Measurements from ENCODE around the gene UNKL.

UNKL gene, protein sequence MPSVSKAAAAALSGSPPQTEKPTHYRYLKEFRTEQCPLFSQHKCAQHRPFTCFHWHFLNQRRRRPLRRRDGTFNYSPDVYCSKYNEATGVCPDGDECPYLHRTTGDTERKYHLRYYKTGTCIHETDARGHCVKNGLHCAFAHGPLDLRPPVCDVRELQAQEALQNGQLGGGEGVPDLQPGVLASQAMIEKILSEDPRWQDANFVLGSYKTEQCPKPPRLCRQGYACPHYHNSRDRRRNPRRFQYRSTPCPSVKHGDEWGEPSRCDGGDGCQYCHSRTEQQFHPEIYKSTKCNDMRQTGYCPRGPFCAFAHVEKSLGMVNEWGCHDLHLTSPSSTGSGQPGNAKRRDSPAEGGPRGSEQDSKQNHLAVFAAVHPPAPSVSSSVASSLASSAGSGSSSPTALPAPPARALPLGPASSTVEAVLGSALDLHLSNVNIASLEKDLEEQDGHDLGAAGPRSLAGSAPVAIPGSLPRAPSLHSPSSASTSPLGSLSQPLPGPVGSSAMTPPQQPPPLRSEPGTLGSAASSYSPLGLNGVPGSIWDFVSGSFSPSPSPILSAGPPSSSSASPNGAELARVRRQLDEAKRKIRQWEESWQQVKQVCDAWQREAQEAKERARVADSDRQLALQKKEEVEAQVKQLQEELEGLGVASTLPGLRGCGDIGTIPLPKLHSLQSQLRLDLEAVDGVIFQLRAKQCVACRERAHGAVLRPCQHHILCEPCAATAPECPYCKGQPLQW

DNA sequence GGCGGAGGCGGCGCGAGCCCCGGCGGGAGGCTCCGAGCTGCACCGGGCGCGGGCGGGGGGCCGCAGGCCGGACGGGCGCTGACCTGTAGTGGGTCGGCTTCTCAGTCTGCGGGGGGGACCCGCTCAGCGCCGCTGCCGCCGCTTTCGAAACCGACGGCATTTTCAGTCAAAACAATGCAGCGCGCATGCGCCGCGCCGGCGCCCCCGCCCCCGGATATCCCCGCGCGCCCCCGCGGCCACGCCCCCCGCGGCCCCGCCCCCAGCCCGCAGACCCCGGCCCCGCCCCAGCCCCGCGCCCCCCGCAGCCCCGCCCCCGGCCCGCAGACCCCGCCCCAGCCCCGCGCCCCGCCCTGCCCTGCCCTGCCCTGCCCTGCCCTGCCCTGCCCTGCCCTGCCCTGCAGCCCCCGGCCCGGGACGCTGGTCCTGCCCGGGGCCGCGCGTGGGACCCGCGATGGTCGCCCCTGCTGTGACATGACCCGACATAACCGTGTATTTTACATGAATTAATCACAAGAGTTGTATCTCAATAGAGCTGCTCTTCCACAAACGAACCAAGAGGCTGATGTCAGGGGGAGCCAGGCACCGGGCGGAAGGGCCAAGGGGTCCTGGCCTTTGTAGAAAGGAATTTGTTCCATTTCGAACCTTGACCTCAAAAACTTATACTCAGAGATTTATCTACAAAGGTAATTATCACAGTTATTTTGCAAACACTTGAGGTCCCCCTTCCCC is at the start of gene UNKL:
Gene UNKL (minus strand): TSS at position 173 of the 729 bp plus-strand sequence. CDS start 13 bp downstream, at position 160.
- no peak for TF ChIP-seq JUND (IDR thresholded peaks at IDR 0.05; ENCODE audit: low read depth)
- DNase-seq (ENCODE audit: low read depth in 1 of 2, low spot score in 1 of 2): peak in 1 of 2 experiments; percentile 61
- in situ Hi-C loops (cut with HindIII; ENCODE audit: low pct_unique_long_range_greater_than_20kb, low sequenced_read_pairs): no loop called here

DNA sequence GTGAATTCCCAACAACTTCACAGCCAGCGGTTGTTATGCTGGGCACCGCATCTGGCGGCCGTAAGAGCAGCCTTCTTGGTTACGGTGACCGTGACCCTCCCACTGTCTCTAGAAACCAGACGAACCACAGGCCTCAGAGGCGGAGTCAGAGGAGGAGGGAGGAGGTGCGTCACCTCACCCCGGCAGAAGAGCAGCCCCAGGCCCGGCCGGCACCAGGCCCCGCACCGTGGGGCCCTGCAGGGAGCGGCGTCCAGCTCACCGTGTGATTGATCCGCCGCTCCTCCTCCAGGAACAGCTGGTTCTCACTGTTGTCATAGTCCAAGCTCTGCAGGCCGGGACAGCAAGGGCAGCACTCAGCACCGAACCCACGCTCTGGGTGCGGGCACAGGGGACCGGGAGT is 46.6 kb upstream of the UNKL start:
- TF ChIP-seq JUND (IDR thresholded peaks at IDR 0.05; ENCODE audit: low read depth): no peak
- DNase-seq (ENCODE audit: low read depth in 1 of 2, low spot score in 1 of 2): no peak
- in situ Hi-C loops (cut with HindIII; ENCODE audit: low pct_unique_long_range_greater_than_20kb, low sequenced_read_pairs): no loop called here

DNA sequence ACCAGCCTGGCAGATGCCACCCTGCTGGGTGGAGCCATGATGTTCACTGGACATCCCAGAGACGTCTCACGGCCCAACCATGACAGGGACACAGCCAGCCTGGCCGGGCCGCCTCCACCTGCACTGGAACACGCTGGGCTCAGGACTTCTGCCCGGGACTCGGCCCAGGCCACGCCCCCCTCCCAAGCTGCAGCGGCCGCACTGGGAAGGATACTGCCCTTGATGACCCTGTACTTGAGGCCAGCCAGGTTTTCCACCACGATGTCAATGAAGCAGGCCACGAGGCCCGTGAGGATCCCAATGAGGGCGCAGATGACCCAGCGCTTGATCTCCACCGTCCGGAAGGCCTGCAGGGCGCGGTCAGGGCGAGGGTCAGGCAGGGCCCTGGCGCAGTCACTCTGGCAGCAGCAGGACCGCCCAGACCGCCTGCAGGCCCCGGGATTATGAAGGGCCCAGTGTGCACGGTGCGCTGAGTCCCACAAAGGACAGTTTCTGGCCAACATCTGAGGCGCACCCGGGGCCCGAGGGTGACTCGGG is 46.2 kb upstream of the UNKL start:
- in situ Hi-C loops (cut with HindIII; ENCODE audit: low pct_unique_long_range_greater_than_20kb, low sequenced_read_pairs): no loop called here
- DNase-seq (ENCODE audit: low read depth in 1 of 2, low spot score in 1 of 2): no peak
- no peak for TF ChIP-seq JUND (IDR thresholded peaks at IDR 0.05; ENCODE audit: low read depth)

DNA sequence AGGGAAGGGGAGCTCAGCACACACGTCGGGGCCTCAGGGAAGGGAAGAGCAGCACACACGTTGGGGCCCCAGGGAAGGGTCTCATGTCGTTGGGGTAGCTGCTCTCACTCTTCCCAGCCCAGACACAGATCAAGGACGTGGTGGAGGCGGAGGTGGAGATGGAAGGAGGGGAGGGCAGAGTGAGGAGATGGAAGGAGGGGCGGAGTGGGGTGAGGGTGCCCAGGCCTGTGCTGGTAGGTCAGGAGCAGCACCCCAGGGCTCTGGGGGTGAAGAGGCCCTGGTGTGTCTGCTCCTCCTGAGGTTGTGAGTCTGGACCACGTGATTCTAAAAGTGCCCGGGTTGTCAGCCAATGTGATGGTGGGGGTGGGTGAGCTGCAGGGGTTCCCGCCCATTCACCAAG is 45.5 kb upstream of the UNKL start:
- in situ Hi-C loops (cut with HindIII; ENCODE audit: low pct_unique_long_range_greater_than_20kb, low sequenced_read_pairs): no loop called here
- no peak for DNase-seq (ENCODE audit: low read depth in 1 of 2, low spot score in 1 of 2)
- no peak for TF ChIP-seq JUND (IDR thresholded peaks at IDR 0.05; ENCODE audit: low read depth)

DNA sequence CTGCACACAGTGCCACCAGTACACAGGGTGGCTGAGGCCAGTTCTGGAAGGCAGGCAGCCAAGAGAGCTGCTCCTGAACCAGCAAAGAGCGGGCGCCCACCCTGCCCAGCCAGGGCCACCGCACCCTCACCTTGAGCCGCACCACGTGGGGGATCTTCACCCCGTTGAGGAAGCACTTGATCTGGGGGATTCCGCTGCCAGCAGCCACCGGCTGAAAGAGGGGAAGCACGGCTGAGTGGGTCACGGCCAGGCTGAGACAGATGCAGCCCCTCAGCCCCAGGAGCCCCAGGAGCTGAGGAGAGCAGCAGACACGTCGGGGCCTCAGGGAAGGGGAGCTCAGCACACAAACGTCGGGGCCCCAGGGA is 44.5 kb upstream of the UNKL start:
- no peak for DNase-seq (ENCODE audit: low read depth in 1 of 2, low spot score in 1 of 2)
- TF ChIP-seq JUND (IDR thresholded peaks at IDR 0.05; ENCODE audit: low read depth): no peak
- in situ Hi-C loops (cut with HindIII; ENCODE audit: low pct_unique_long_range_greater_than_20kb, low sequenced_read_pairs): no loop called here

DNA sequence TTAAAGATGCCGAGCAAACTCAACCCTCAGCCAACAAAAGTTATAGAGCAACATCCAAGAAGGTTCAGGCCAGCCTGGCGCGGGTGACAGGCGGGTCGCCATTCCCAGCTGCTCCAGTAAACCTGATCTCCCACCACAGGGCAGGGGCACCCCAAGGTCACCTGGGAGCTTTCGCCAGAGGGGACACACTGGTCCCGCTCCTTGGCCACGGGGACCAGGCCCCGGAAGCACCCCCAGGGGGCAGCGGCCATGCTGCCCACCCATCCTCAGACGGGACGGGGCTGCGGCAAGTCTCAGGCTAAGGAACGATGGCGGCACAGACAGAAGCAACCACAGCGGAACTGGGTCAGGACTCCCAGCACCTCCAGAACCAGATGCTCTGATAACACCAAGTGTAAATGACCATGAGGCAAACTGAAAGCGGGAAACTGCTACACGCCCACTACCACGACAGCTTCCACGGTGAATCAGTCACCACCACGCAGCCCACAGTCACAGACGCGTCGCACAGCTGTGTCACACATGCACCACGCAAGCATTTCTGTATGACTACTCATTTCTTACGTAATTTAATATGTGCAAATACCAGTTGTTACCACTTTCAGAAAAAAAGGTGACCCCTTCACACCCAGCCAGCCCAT is 44.0 kb upstream of the UNKL start:
- TF ChIP-seq JUND (IDR thresholded peaks at IDR 0.05; ENCODE audit: low read depth): no peak
- no peak for DNase-seq (ENCODE audit: low read depth in 1 of 2, low spot score in 1 of 2)
- in situ Hi-C loops (cut with HindIII; ENCODE audit: low pct_unique_long_range_greater_than_20kb, low sequenced_read_pairs): no loop called here

DNA sequence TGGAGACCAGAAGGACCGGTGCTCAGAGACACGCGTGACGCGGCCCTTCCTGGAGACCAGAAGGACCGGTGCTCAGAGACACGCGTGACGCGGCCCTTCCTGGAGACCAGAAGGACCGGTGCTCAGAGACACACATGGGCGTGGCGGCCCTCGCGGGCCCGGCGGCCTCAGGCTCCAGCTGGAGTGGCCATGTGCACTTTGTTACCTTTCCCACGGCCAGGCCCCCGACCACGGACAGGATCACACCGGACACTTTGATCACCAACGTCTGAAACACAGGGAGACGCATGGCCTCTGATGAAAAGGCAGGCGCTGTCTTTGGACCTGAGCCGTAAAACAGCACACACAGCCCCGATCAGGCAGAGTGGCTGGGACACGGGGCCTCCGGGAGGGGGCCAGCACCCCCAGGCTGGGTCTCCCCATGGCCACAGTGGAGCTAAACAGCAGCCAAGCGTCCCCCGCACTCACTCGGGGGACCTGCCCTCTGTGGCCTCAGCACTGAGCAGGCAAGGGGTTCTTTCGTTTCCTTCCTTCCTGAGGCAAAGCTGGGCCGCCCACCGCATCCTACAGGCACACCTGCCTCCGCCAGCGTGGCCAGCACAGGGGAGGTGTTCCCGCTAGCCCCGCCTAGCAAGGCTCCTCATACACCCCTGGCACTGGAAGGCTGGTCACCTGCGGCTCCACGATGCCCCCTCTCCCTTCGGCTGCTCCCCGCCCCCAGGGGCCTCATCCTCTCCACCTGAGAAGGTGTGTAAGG is 43.2 kb upstream of the UNKL start:
- DNase-seq (ENCODE audit: low read depth in 1 of 2, low spot score in 1 of 2): no peak
- TF ChIP-seq JUND (IDR thresholded peaks at IDR 0.05; ENCODE audit: low read depth): no peak
- in situ Hi-C loops (cut with HindIII; ENCODE audit: low pct_unique_long_range_greater_than_20kb, low sequenced_read_pairs): no loop called here

DNA sequence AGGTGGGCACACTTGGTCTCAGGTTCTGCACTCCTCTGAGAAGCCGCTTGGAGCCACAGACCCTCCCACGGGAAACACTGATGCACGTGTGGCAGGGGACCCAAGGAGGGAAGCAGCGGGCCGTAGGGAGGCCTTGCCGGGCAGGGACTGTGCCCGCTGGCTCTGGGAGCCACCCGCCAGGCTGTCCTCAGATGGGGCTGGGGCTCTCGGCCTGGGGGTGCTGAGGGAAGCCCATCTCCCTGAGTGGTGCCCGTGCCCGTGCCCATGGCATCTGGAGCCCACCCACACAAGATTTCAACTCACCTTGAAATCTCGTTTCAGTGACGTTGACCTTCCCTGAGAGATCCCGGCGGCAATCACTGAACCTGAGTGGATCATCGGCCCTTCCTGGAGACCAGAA is 42.4 kb upstream of the UNKL start:
- no peak for DNase-seq (ENCODE audit: low read depth in 1 of 2, low spot score in 1 of 2)
- no peak for TF ChIP-seq JUND (IDR thresholded peaks at IDR 0.05; ENCODE audit: low read depth)
- in situ Hi-C loops (cut with HindIII; ENCODE audit: low pct_unique_long_range_greater_than_20kb, low sequenced_read_pairs): no loop called here

DNA sequence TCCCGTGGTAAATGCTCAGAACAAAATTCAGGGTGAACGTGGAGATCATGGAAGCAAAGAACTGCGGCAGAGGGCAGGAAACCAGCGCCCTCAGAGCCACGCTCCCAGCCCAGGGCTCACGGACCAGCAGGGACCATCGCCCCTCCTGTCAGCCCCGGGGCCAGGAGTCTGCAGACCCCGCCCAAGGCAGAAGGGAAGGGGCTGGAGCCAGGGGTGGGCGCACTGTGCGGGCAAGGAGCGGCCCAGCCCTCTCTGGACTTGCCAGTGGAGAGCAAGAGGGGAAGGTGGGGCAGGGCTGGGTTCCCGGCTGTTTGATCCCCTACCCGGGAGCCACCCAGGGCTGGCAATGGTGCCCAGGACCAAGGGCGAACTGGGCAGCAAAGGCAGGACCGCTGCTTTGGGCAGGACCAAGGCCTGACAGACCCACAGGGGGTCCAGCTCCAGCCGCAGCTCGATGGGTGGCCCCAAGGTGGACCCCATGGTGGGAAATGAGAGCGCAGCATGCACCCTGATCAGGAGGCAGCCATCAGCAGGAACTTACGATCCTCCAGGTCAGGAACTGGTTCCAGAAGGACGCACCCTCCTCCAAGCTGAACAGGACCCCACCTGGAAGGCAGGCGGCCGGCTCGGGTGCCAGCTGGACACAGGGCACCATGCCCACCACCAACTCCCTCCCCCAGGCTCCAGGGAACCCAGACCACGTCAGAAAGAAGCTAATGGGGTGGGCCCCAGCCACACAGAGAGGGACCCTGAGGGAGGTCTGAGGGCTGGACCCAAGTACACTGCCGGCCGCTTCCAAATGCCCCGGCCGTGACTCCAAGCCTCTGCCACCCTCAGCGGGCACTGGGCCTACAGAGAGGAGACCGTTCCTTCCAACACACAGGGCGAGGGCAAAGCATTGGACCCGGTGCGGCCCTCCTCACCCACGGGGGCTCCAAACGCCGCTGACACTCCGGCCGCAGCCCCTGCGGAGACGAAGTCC is 41.0 kb upstream of the UNKL start:
- no peak for TF ChIP-seq JUND (IDR thresholded peaks at IDR 0.05; ENCODE audit: low read depth)
- in situ Hi-C loops (cut with HindIII; ENCODE audit: low pct_unique_long_range_greater_than_20kb, low sequenced_read_pairs): no loop called here
- DNase-seq (ENCODE audit: low read depth in 1 of 2, low spot score in 1 of 2): no peak

DNA sequence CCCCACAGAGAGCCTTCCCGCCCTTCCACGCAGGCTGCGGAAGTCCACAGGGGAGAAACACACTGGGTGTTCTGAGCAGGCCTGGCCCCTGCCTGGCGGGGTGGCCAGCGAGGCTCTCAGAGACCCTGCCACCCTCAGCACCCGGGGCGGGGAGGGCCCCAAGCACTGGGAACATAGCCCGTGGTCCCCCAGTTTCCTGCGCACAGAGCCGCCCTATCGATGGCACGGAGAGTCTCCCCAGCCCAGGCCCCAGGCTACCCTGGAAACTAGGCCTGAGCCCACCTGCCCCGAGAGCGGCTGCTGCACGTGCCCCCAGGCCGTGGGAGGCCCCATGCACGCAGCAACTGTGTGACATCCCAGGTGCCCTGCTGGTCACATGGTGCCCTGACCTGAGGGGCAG is 40.1 kb upstream of the UNKL start:
- no peak for TF ChIP-seq JUND (IDR thresholded peaks at IDR 0.05; ENCODE audit: low read depth)
- no peak for DNase-seq (ENCODE audit: low read depth in 1 of 2, low spot score in 1 of 2)
- in situ Hi-C loops (cut with HindIII; ENCODE audit: low pct_unique_long_range_greater_than_20kb, low sequenced_read_pairs): no loop called here

DNA sequence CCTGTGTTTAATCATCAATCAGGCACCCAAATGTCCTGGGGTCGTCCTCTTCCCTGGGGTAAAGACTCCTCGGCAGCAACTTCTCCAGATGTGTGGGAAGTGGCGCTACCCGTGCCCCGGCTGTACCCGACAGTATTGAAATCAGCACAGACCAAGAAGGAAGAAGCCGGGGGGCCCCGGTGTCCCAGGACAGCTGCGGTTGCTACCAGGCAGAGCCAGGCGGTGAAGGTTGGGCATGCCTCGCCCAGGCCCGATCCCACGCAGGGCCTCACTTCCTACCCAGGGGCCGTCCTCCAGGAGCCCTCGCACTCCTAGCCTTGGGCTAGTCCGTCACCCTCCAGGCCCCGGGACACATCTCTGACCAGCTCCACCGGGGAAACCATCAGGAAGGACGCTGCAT is 38.8 kb upstream of the UNKL start:
- DNase-seq (ENCODE audit: low read depth in 1 of 2, low spot score in 1 of 2): no peak
- no peak for TF ChIP-seq JUND (IDR thresholded peaks at IDR 0.05; ENCODE audit: low read depth)
- in situ Hi-C loops (cut with HindIII; ENCODE audit: low pct_unique_long_range_greater_than_20kb, low sequenced_read_pairs): no loop called here
